OCI-LY1 (cell line): ENCODE data around the gene SMCO2.

Experiments
- H2AFZ ChIP-seq: fragments of 200-600 bp; sonication (generic), shearing (Covaris generic); 2 replicates; pipeline ENCODE4 v1.6.0; 2014; ENCODE audit warnings: antibody characterized with exemption, mild to moderate bottlenecking, low read length
- H3F3A ChIP-seq: fragments of 200-600 bp; sonication (generic), shearing (Covaris generic); 2 replicates; pipeline ENCODE4 v1.6.0; 2014; ENCODE audit warnings: mild to moderate bottlenecking, antibody characterized with exemption, low read length, moderate library complexity; ENCODE audit not compliant: insufficient read depth
- H3K27ac ChIP-seq: fragments of 200-600 bp; sonication (generic); 2 replicates; pipeline ENCODE4 v1.5.1; 2014; ENCODE audit warnings: low read length, mixed run types, mild to moderate bottlenecking, low read depth; ENCODE audit not compliant: poor library complexity, severe bottlenecking
- H3K27me3 ChIP-seq: fragments of 200-600 bp; sonication (generic); 2 replicates; pipeline ENCODE4 v1.6.0; 2014; ENCODE audit warnings: antibody characterized with exemption, mild to moderate bottlenecking, low read length, moderate library complexity; ENCODE audit not compliant: insufficient read depth
- H3K36me3 ChIP-seq: fragments of 200-600 bp; sonication (generic); 2 replicates; pipeline ENCODE4 v1.6.1; 2014; ENCODE audit warnings: mild to moderate bottlenecking, antibody characterized with exemption, low read length, moderate library complexity, mixed read lengths; ENCODE audit not compliant: insufficient read depth
- H3K4me1 ChIP-seq: fragments of 200-600 bp; sonication (generic); 2 replicates; pipeline ENCODE4 v1.5.1; 2014; ENCODE audit warnings: mild to moderate bottlenecking, low read length, moderate library complexity; ENCODE audit not compliant: insufficient read depth, severe bottlenecking
- H3K4me2 ChIP-seq: fragments of 200-600 bp; sonication (generic), shearing (Covaris generic); 2 replicates; pipeline ENCODE4 v1.6.1; 2014; ENCODE audit warnings: low read length
- H3K4me3 ChIP-seq: fragments of 200-600 bp; sonication (generic); 2 replicates; pipeline ENCODE4 v1.5.1; 2014; ENCODE audit warnings: low read length, low read depth, mild to moderate bottlenecking, mixed read lengths; ENCODE audit not compliant: poor library complexity, severe bottlenecking
- H3K79me2 ChIP-seq: fragments of 200-600 bp; shearing (Covaris generic); 2 replicates; pipeline ENCODE4 v1.6.1; 2016; ENCODE audit warnings: mixed run types, low read length, mixed read lengths; ENCODE audit not compliant: insufficient read depth
- H3K9ac ChIP-seq: fragments of 200-600 bp; sonication (generic), shearing (Covaris generic); 2 replicates; pipeline ENCODE4 v1.6.1; 2014; ENCODE audit warnings: mild to moderate bottlenecking, low read length, mixed read lengths
- H3K9me2 ChIP-seq: fragments of 200-600 bp; sonication (generic), shearing (Covaris generic); 2 replicates; pipeline ENCODE4 v1.6.1; 2014; ENCODE audit warnings: low read depth, mild to moderate bottlenecking, low read length, mixed read lengths
- H3K9me3 ChIP-seq: fragments of 200-600 bp; shearing (Covaris generic); 2 replicates; pipeline ENCODE4 v1.6.1; 2014; ENCODE audit warnings: low read length, mixed read lengths
- H4K20me1 ChIP-seq: fragments of 200-600 bp; sonication (generic), shearing (Covaris generic); 2 replicates; pipeline ENCODE4 v1.6.0; 2016; ENCODE audit warnings: mild to moderate bottlenecking, low read length; ENCODE audit not compliant: insufficient read depth
- CTCF ChIP-seq: fragments of 200-600 bp; sonication (generic), shearing (Covaris generic); IDR thresholded peaks from 2 replicates; pipeline ENCODE4 v1.5.1; 2017; ENCODE audit warnings: mild to moderate bottlenecking, antibody characterized with exemption, low read length, moderate library complexity, mixed read lengths
- EZH2 ChIP-seq: fragments of 200-600 bp; sonication (generic), shearing (Covaris generic); IDR thresholded peaks from 2 replicates; pipeline ENCODE4 v1.8.0; 2017; ENCODE audit warnings: borderline replicate concordance, mixed run types, mild to moderate bottlenecking, antibody characterized with exemption, low read length, moderate library complexity, mixed read lengths

Gene SMCO2

GRCh38 chr12:27449026-27449425 lies 2.5 kb downstream of the SMCO2 start:
- Histone ChIP-seq H3K4me1 (no peaks in the 10 kb centered on the region), H3K9me2 (no peaks in the 10 kb centered on the region), H3K27ac (no peak overlapping the region), H3K9me3 (no peaks in the 10 kb centered on the region), H3F3A (no peaks in the 10 kb centered on the region), H3K27me3 (no peaks in the 10 kb centered on the region), H3K36me3 (no peaks in the 10 kb centered on the region), H4K20me1 (no peaks in the 10 kb centered on the region), H3K9ac (no peak overlapping the region), H2AFZ (no peak overlapping the region), H3K4me2 (no peak overlapping the region), H3K4me3 (no peak overlapping the region), H3K79me2 (no peaks in the 10 kb centered on the region)
- TF ChIP-seq CTCF (no peak), EZH2 (no peak)

GRCh38 chr12:27449893-27450534 lies 3.5 kb downstream of the SMCO2 start:
- H3K4me2 ChIP-seq: no peak overlapping the region
- no peak overlapping the region for H3K27ac ChIP-seq
- H2AFZ ChIP-seq: no peak overlapping the region
- H3F3A ChIP-seq: no peaks in the 10 kb centered on the region
- TF ChIP-seq EZH2 (no peak), CTCF (no peak)
- H3K9me3 ChIP-seq: no peaks in the 10 kb centered on the region
- no peak overlapping the region for H3K4me3 ChIP-seq
- no peaks in the 10 kb centered on the region for H4K20me1 ChIP-seq
- H3K36me3 ChIP-seq: no peaks in the 10 kb centered on the region
- H3K4me1 ChIP-seq: no peaks in the 10 kb centered on the region
- no peaks in the 10 kb centered on the region for H3K9me2 ChIP-seq
- H3K27me3 ChIP-seq: no peaks in the 10 kb centered on the region
- no peaks in the 10 kb centered on the region for H3K79me2 ChIP-seq
- no peak overlapping the region for H3K9ac ChIP-seq

GRCh38 chr12:27451036-27451825 lies 4.7 kb downstream of the SMCO2 start:
- H2AFZ ChIP-seq: no peak overlapping the region
- H3F3A ChIP-seq: no peaks in the 10 kb centered on the region
- H3K9ac ChIP-seq: no peak overlapping the region
- no peak overlapping the region for H3K4me2 ChIP-seq
- no peaks in the 10 kb centered on the region for H3K9me3 ChIP-seq
- H3K36me3 ChIP-seq: no peaks in the 10 kb centered on the region
- H3K9me2 ChIP-seq: no peaks in the 10 kb centered on the region
- no peak overlapping the region for H3K27ac ChIP-seq
- no peaks in the 10 kb centered on the region for H4K20me1 ChIP-seq
- H3K4me3 ChIP-seq: no peak overlapping the region
- no peaks in the 10 kb centered on the region for H3K27me3 ChIP-seq
- no peaks in the 10 kb centered on the region for H3K79me2 ChIP-seq
- TF ChIP-seq EZH2: no peak
- H3K4me1 ChIP-seq: no peaks in the 10 kb centered on the region
